ENCODE measurements around the gene PRKN. TPM values are rescaled to one million over a fixed set of nuclear protein-coding genes. Genes with fewer than 3 reads are reported as not detected.

PRKN gene
- total RNA-seq, 2 donors from 2014 or later, result 6.7 to 8.2 TPM

- DNase-seq, result no peak
- Histone ChIP-seq H3K4me1 (no peaks in the 10 kb centered on the region), H3K9me3 (no peaks in the 10 kb centered on the region), H3K27me3 (no peaks in the 10 kb centered on the region), H3K4me3 (no peak overlapping the region), H3K27ac (no peak overlapping the region), H3K36me3 (replicated peaks in 1 of 2; ENCODE audit: insufficient read depth in 1 of 2, low read depth in 2 of 2) (no peaks in the 10 kb centered on the region)
- ATAC-seq, result no peak
- intact Hi-C loops (cut with DNase I), result no loop called here
- TF ChIP-seq, protein P1, sequence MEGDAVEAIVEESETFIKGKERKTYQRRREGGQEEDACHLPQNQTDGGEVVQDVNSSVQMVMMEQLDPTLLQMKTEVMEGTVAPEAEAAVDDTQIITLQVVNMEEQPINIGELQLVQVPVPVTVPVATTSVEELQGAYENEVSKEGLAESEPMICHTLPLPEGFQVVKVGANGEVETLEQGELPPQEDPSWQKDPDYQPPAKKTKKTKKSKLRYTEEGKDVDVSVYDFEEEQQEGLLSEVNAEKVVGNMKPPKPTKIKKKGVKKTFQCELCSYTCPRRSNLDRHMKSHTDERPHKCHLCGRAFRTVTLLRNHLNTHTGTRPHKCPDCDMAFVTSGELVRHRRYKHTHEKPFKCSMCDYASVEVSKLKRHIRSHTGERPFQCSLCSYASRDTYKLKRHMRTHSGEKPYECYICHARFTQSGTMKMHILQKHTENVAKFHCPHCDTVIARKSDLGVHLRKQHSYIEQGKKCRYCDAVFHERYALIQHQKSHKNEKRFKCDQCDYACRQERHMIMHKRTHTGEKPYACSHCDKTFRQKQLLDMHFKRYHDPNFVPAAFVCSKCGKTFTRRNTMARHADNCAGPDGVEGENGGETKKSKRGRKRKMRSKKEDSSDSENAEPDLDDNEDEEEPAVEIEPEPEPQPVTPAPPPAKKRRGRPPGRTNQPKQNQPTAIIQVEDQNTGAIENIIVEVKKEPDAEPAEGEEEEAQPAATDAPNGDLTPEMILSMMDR (IDR thresholded peaks at IDR 0.05), result no peak
- no peak for TF ChIP-seq POLR2A (IDR thresholded peaks at IDR 0.05)
- 90 to 91% methylated on average over 7 of the region's 7 CpGs for whole genome bisulfite sequencing, 2 donors
Observed at GRCh38 chr6:162116902-162117525, 610.6 kb downstream of the PRKN start.

GRCh38 chr6:162109480-162110050 is 618.0 kb downstream of the PRKN start:
- H3K4me3 ChIP-seq, result no peak overlapping the region
- H3K27me3 ChIP-seq, result no peaks in the 10 kb centered on the region
- no peaks in the 10 kb centered on the region for H3K36me3 ChIP-seq (replicated peaks in 1 of 2; ENCODE audit: insufficient read depth in 1 of 2, low read depth in 2 of 2)
- 78 to 85% methylated on average over 2 of the region's 2 CpGs for WGBS, 2 donors
- H3K4me1 ChIP-seq, result no peaks in the 10 kb centered on the region
- intact Hi-C loops (cut with DNase I), result no loop called here
- TF ChIP-seq, protein P1 (IDR thresholded peaks at IDR 0.05), result no peak
- no peak for TF ChIP-seq POLR2A (IDR thresholded peaks at IDR 0.05)
- H3K9me3 ChIP-seq, result no peaks in the 10 kb centered on the region
- no peak for DNase-seq
- ATAC-seq, result no peak
- no peak overlapping the region for H3K27ac ChIP-seq

DNA sequence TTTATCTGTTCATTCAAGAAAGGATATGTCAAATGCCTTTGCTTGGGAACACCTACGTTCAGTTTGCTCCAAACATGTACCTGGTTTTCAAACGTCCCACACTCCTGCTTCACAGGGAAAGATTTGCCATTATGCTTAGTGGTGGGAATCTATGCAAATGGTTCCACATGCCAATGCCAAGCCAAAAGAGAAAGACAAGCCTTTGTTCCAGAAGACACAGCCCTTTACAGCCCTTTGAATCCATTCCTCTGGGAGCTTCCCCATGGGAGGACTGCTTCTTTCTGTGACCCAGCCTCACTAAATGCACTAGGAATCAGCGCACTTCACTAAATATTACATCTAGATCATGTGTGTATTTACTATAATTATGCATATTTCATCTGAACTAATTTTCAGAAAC is 619.5 kb downstream of the PRKN start:
- Histone ChIP-seq H3K9me3 (no peaks in the 10 kb centered on the region), H3K4me1 (no peaks in the 10 kb centered on the region), H3K27me3 (no peaks in the 10 kb centered on the region), H3K36me3 (replicated peaks in 1 of 2; ENCODE audit: insufficient read depth in 1 of 2, low read depth in 2 of 2) (no peaks in the 10 kb centered on the region), H3K27ac (no peak overlapping the region), H3K4me3 (no peak overlapping the region)
- WGBS, 2 donors, result 58 to 66% methylated on average over 3 of the region's 3 CpGs
- no peak for TF ChIP-seq POLR2A (IDR thresholded peaks at IDR 0.05)
- TF ChIP-seq, protein P1 (IDR thresholded peaks at IDR 0.05), result no peak
- DNase-seq, result no peak
- intact Hi-C loops (cut with DNase I), result no loop called here
- no peak for ATAC-seq

GRCh38 chr6:162100096-162100495 is 627.5 kb downstream of the PRKN start:
- DNase-seq (no peak), ATAC-seq (no peak)
- no peaks in the 10 kb centered on the region for H3K4me1 ChIP-seq
- WGBS, 2 donors, result 82 to 89% methylated on average over 5 of the region's 5 CpGs
- no peak for TF ChIP-seq POLR2A (IDR thresholded peaks at IDR 0.05)
- TF ChIP-seq, protein P1 (IDR thresholded peaks at IDR 0.05), result no peak
- H3K27ac ChIP-seq, result no peak overlapping the region
- no peaks in the 10 kb centered on the region for H3K36me3 ChIP-seq (replicated peaks in 1 of 2; ENCODE audit: insufficient read depth in 1 of 2, low read depth in 2 of 2)
- intact Hi-C loops (cut with DNase I), result no loop called here
- no peaks in the 10 kb centered on the region for H3K9me3 ChIP-seq
- no peaks in the 10 kb centered on the region for H3K27me3 ChIP-seq
- H3K4me3 ChIP-seq, result no peak overlapping the region

- H3K4me3 ChIP-seq, result no peak overlapping the region
- no peaks in the 10 kb centered on the region for H3K4me1 ChIP-seq
- no peak for ATAC-seq
- H3K27me3 ChIP-seq, result no peaks in the 10 kb centered on the region
- TF ChIP-seq POLR2A (IDR thresholded peaks at IDR 0.05), result no peak
- TF ChIP-seq, protein P1 (IDR thresholded peaks at IDR 0.05), result no peak
- 72 to 87% methylated on average over 5 of the region's 5 CpGs for whole genome bisulfite sequencing, 2 donors
- no peaks in the 10 kb centered on the region for H3K9me3 ChIP-seq
- peak in 1 of 4 donors; percentile 59 for DNase-seq
- no peak overlapping the region for H3K27ac ChIP-seq
- intact Hi-C loops (cut with DNase I), result no loop called here
- H3K36me3 ChIP-seq (replicated peaks in 1 of 2; ENCODE audit: insufficient read depth in 1 of 2, low read depth in 2 of 2), result no peaks in the 10 kb centered on the region
Observed at GRCh38 chr6:162099685-162100084, 627.9 kb downstream of the PRKN start.
